Activated CD8-positive, alpha-beta T cell treated with anti-CD3 and anti-CD28 coated beads for 36 hours (primary cell): ENCODE results near the gene KIF24. TPM values are rescaled to one million over a fixed set of nuclear protein-coding genes. Genes with fewer than 3 reads are reported as not detected.
"Not testable (repeated sequence)": the region's sequence is repeated elsewhere in the genome, so short reads cannot be mapped to it uniquely, and the experiment has no call there.

ENCODE experiments used
- ATAC-seq: fragments of 200-7000 bp; cut with Tn5 transposase; one replicate; pipeline ENCODE4 v1.10.0; 2021; ENCODE audit warnings: mild to moderate bottlenecking, moderate library complexity
- CTCF ChIA-PET: fragments of 350-600 bp; sonication (Branson Sonifier 250); formaldehyde crosslinking; loops from one replicate; lab custom pipeline; 2021; ENCODE audit warnings: antibody characterized with exemption; lab: Charles Lee
- POLR2A ChIA-PET: fragments of 350-600 bp; sonication (Branson Sonifier 250); formaldehyde crosslinking; loops from one replicate; lab custom pipeline; 2021; ENCODE audit warnings: antibody characterized with exemption; lab: Charles Lee
- DNase-seq: peaks from one replicate; pipeline ENCODE4 v3.0.0-alpha.2; 2020
- H3K27ac Mint-ChIP-seq: one replicate; pipeline ENCODE4 v1.8.0; 2021; ENCODE audit warnings: mild to moderate bottlenecking, mixed read lengths
- H3K27me3 Mint-ChIP-seq: one replicate; pipeline ENCODE4 v1.8.0; 2021; ENCODE audit warnings: mixed read lengths
- H3K36me3 Mint-ChIP-seq: one replicate; pipeline ENCODE4 v1.8.0; 2021; ENCODE audit warnings: low read depth, mixed read lengths
- H3K4me1 Mint-ChIP-seq: one replicate; pipeline ENCODE4 v1.8.0; 2021; ENCODE audit warnings: low read depth, mixed read lengths
- H3K4me3 Mint-ChIP-seq: one replicate; pipeline ENCODE4 v1.8.0; 2021; ENCODE audit warnings: mild to moderate bottlenecking, moderate library complexity, mixed read lengths
- H3K9me3 Mint-ChIP-seq: one replicate; pipeline ENCODE4 v1.8.0; 2021; ENCODE audit warnings: mixed read lengths
- intact Hi-C: fragments of 100-400 bp; cut with micrococcal nuclease; formaldehyde crosslinking; loops from one replicate; pipeline ENCODE4 v1.10.0; 2022
- total RNA-seq, 2 experiments: library from RNA; stranded (reverse); gene quantifications; one replicate each; pipeline ENCODE4 v1.2.3, GENCODE V29; 2021
- TF ChIP-seq, protein P1 (sequence below): fragments of 200-600 bp; IDR thresholded peaks from one replicate; pipeline ENCODE4 v1.8.0; 2022; ENCODE audit warnings: antibody characterized with exemption, mild to moderate bottlenecking

Gene KIF24
- total RNA-seq, 2 experiments from 2014 or later = 5.8 to 5.9 TPM

DNA sequence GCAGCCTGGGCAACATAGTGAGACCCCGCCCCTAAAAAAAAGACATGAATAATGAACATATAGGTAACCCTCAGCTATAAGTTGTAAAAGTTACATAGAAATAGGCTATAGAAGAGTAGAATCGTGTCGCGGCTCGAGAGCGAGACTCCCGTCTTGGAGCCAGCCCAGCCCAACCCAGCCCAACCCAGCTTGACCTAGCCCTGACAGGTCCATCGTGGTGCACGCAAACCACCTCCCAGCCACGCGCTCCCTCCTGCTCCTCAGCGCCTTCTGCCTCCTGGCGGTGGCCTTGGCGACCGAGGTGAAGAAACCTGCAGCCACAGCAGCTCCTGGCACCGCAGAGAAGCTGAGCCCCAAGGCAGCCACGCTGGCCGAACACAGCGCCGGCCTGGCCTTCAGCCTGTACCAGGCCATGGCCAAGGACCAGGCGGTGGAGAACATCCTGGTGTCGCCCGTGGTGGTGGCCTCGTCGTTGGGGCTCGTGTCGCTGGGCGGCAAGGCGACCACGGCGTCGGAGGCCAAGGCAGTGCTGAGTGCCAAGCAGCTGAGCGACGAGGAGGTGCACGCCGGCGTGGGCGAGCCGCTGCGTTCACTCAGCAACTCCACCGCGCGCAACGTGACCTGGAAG, 10.8 kb downstream of the KIF24 start:
- intact Hi-C loops = no loop called here
- H3K9me3 Mint-ChIP-seq = no peaks in the 10 kb centered on the region
- DNase-seq (no peak), ATAC-seq (no peak)
- H3K27me3 Mint-ChIP-seq = no peaks in the 10 kb centered on the region
- no peak overlapping the region for H3K27ac Mint-ChIP-seq
- no peak overlapping the region for H3K4me3 Mint-ChIP-seq
- TF ChIP-seq, protein P1, sequence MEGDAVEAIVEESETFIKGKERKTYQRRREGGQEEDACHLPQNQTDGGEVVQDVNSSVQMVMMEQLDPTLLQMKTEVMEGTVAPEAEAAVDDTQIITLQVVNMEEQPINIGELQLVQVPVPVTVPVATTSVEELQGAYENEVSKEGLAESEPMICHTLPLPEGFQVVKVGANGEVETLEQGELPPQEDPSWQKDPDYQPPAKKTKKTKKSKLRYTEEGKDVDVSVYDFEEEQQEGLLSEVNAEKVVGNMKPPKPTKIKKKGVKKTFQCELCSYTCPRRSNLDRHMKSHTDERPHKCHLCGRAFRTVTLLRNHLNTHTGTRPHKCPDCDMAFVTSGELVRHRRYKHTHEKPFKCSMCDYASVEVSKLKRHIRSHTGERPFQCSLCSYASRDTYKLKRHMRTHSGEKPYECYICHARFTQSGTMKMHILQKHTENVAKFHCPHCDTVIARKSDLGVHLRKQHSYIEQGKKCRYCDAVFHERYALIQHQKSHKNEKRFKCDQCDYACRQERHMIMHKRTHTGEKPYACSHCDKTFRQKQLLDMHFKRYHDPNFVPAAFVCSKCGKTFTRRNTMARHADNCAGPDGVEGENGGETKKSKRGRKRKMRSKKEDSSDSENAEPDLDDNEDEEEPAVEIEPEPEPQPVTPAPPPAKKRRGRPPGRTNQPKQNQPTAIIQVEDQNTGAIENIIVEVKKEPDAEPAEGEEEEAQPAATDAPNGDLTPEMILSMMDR = no peak
- no peaks in the 10 kb centered on the region for H3K4me1 Mint-ChIP-seq
- H3K36me3 Mint-ChIP-seq = no peaks in the 10 kb centered on the region
- POLR2A ChIA-PET = no interaction called here
- CTCF ChIA-PET = interaction anchor here (1.3 to 1.4 kb wide), 2 partner anchors 66 to 85 kb away, joined by 3 read pairs; no protein-coding TSS in a partner anchor

DNA sequence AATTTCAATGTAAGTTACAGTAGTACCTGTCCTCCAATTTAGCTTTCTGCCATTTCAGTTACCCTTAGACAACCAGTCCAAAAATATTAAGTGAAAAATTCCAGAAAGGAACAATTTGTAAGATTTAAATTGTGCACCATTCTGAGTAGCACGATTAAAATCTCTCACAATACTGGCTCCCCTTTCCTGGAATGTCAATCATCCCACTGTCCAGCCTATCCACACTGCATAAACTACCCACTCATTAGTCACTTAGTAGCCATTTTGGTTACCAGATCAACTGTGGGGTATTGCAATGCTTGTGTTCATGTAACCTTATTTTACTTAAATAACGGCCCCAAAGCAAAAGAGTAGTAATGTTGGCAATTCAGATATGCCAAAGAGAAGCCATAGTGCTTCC, 11.6 kb downstream of the KIF24 start:
- intact Hi-C loops = no loop called here
- Mint-ChIP-seq H3K4me3 (no peak overlapping the region), H3K27me3 (no peaks in the 10 kb centered on the region), H3K27ac (no peak overlapping the region), H3K4me1 (no peaks in the 10 kb centered on the region), H3K9me3 (no peaks in the 10 kb centered on the region), H3K36me3 (no peaks in the 10 kb centered on the region)
- ATAC-seq = no peak
- ChIA-PET POLR2A (no interaction called here), CTCF (interaction anchor here (1.3 to 1.4 kb wide), 2 partner anchors 65 to 86 kb away, joined by 3 read pairs; no protein-coding TSS in a partner anchor)
- no peak for DNase-seq
- TF ChIP-seq, protein P1 = no peak

- Mint-ChIP-seq H3K27me3 (no peaks in the 10 kb centered on the region), H3K9me3 (no peaks in the 10 kb centered on the region), H3K4me3 (no peak overlapping the region), H3K27ac (no peak overlapping the region), H3K4me1 (no peaks in the 10 kb centered on the region), H3K36me3 (no peaks in the 10 kb centered on the region)
- intact Hi-C loops = no loop called here
- no peak for DNase-seq
- CTCF ChIA-PET = no interaction called here
- no peak for ATAC-seq
- TF ChIP-seq, protein P1 = no peak
- POLR2A ChIA-PET = no interaction called here
Measured at GRCh38 chr9:34311499-34312185, 17.4 kb downstream of the KIF24 start.

DNA sequence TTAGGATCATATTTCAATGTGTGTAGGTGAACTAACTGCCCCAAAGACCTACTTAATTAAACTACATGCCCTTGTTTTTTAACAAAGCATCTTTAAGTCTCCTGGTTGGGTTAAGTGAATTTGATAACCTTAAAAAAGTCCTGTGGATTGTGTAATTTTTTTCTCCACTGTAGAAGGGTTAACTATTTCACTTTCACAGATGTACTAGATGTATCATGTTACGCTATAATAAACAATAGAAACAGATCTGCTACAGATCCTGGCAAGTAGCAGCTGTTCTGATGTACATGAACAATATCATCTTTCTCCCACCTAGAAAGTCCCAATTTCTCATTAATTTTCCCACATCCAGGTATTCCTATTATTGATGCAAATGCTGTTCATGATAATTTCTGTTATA, 18.9 kb downstream of the KIF24 start:
- POLR2A ChIA-PET = no interaction called here

GRCh38 chr9:34308316-34308715, 20.8 kb downstream of the KIF24 start:
- POLR2A ChIA-PET, CTCF ChIA-PET, H3K4me3 Mint-ChIP-seq, H3K36me3 Mint-ChIP-seq, DNase-seq, H3K27me3 Mint-ChIP-seq, intact Hi-C loops, ATAC-seq, H3K27ac Mint-ChIP-seq, H3K9me3 Mint-ChIP-seq, H3K4me1 Mint-ChIP-seq: not testable (repeated sequence)

More for the DNA sequence above, 18.9 kb downstream of the KIF24 start:
- Mint-ChIP-seq H3K9me3 (no peaks in the 10 kb centered on the region), H3K36me3 (peaks cover 2% of the 10 kb centered on the region), H3K27ac (no peak overlapping the region), H3K4me1 (no peaks in the 10 kb centered on the region), H3K4me3 (no peak overlapping the region), H3K27me3 (no peaks in the 10 kb centered on the region)
- TF ChIP-seq, protein P1 = no peak
- DNase-seq = no peak
- intact Hi-C loops = no loop called here
- ATAC-seq = no peak
- CTCF ChIA-PET = no interaction called here

GRCh38 chr9:34301064-34301463, 28.0 kb downstream of the KIF24 start:
- H3K4me1 Mint-ChIP-seq, intact Hi-C loops, POLR2A ChIA-PET, H3K9me3 Mint-ChIP-seq, DNase-seq, H3K36me3 Mint-ChIP-seq, H3K27me3 Mint-ChIP-seq, H3K27ac Mint-ChIP-seq, H3K4me3 Mint-ChIP-seq, CTCF ChIA-PET, ATAC-seq: not testable (repeated sequence)
